Panc1 (cell line): ENCODE measurements around the gene KLK7. TPM values are rescaled to one million over a fixed set of nuclear protein-coding genes. Genes with fewer than 3 reads are reported as not detected.

Experiments
- ATAC-seq: fragments of 200-7000 bp; cut with Tn5 transposase; 2 replicates; pipeline ENCODE4 v1.9.1; 2020; ENCODE audit warnings: mild to moderate bottlenecking, moderate library complexity
- Bru-seq: library from RNA; stranded (reverse); fragments of 400-500 nt; gene quantifications from one replicate; lab custom pipeline; 2021; lab: Mats Ljungman, UMichigan
- BruChase-seq, 2 experiments: library from RNA; stranded (reverse); fragments of 400-500 nt; gene quantifications; one replicate each; lab custom pipeline; 2021; lab: Mats Ljungman, UMichigan
- BruUV-seq: library from RNA; stranded (reverse); fragments of 400-500 nt; replicated peaks from 2 replicates; lab custom pipeline; 2021; lab: Mats Ljungman, UMichigan
- CTCF ChIA-PET: fragments of 300-600 bp; sonication (Branson Sonifier 250); formaldehyde crosslinking; loops from one replicate; lab custom pipeline; 2022; ENCODE audit warnings: antibody characterized with exemption; lab: Charles Lee
- POLR2A ChIA-PET: fragments of 300-600 bp; sonication (Branson Sonifier 250); formaldehyde crosslinking; loops from one replicate; lab custom pipeline; 2022; ENCODE audit warnings: antibody characterized with exemption; lab: Charles Lee
- DNase-seq: peaks from one replicate; pipeline ENCODE4 v3.0.0-alpha.2; 2010; ENCODE audit warnings: low read depth, low spot score
- H3K27ac ChIP-seq: 2 replicates; pipeline ENCODE4 v1.5.1; 2011; ENCODE audit warnings: mild to moderate bottlenecking, low read length, inconsistent platforms
- H3K27me3 ChIP-seq: fragments of 200-500 bp; sonication (Bioruptor generic); 2 replicates; pipeline ENCODE4 v1.6.0; 2014; ENCODE audit warnings: low read length, inconsistent platforms; ENCODE audit not compliant: control insufficient read depth, insufficient read depth
- H3K36me3 ChIP-seq: fragments of 200-500 bp; sonication (Bioruptor generic); 2 replicates; pipeline ENCODE4 v1.5.1; 2014; ENCODE audit warnings: inconsistent platforms, mild to moderate bottlenecking, low read length, moderate library complexity; ENCODE audit not compliant: control insufficient read depth, insufficient read depth
- H3K4me1 ChIP-seq: 2 replicates; pipeline ENCODE4 v1.5.1; 2011; ENCODE audit warnings: inconsistent platforms, mild to moderate bottlenecking, low read length, moderate library complexity; ENCODE audit not compliant: control insufficient read depth, insufficient read depth
- H3K4me3 ChIP-seq, 2 experiments: 2 replicates each; pipeline ENCODE4 v1.5.1; 2011 to 2012; ENCODE audit warnings: low read depth in 2 of 2, low read length in 2 of 2, mild to moderate bottlenecking in 2 of 2, inconsistent platforms in 1 of 2, moderate library complexity in 1 of 2
- H3K9me3 ChIP-seq: fragments of 200-500 bp; sonication (Bioruptor generic); 2 replicates; pipeline ENCODE4 v1.5.1; 2014; ENCODE audit warnings: low read depth, mild to moderate bottlenecking, inconsistent platforms, low read length, moderate library complexity; ENCODE audit not compliant: control insufficient read depth, insufficient read depth
- CTCF ChIP-seq: fragments of 450-650 bp; IDR thresholded peaks from 2 replicates; pipeline ENCODE4 v1.5.1; 2017; ENCODE audit warnings: mild to moderate bottlenecking
- POLR2AphosphoS5 ChIP-seq: IDR thresholded peaks from 2 replicates; pipeline ENCODE4 v1.6.1; 2012; ENCODE audit warnings: mild to moderate bottlenecking, low read depth, low read length, moderate library complexity
- REST ChIP-seq, 2 experiments: IDR thresholded peaks; 2 replicates each; pipeline ENCODE4 v1.6.1; 2011 to 2012; ENCODE audit warnings: low read depth in 2 of 2, control low read depth in 1 of 2, low read length in 1 of 2, mild to moderate bottlenecking in 1 of 2, moderate library complexity in 1 of 2; ENCODE audit not compliant: insufficient read depth in 1 of 2
- SIN3A ChIP-seq: IDR thresholded peaks from 2 replicates; pipeline ENCODE4 v1.6.1; 2012; ENCODE audit warnings: low read depth, mild to moderate bottlenecking, low read length, moderate library complexity, borderline replicate concordance; ENCODE audit not compliant: insufficient read depth
- TCF7L2 ChIP-seq: IDR thresholded peaks from 2 replicates; pipeline ENCODE4 v1.6.1; 2011; ENCODE audit warnings: mild to moderate bottlenecking, low read depth, low read length, inconsistent platforms
- in situ Hi-C: cut with HindIII; loops from 2 replicates; pipeline ENCODE4 v1.10.0; 2016; ENCODE audit warnings: low sequenced_read_pairs, low pct_unique_long_range_greater_than_20kb
- intact Hi-C: fragments of 100-400 bp; cut with micrococcal nuclease; formaldehyde crosslinking; loops from one replicate; pipeline ENCODE4 v1.10.0; 2022; ENCODE audit not compliant: unreplicated experiment
- long read RNA-seq: library from polyadenylated mRNA; unstranded; transcript quantifications from one replicate; pipeline ENCODE4 v2.0.0, GENCODE V29; 2021; ENCODE audit not compliant: unreplicated experiment
- polyA plus RNA-seq: library from polyadenylated mRNA; unstranded; fragments of >200 nt; gene quantifications from one replicate; pipeline ENCODE4 v1.2.1, GENCODE V29; 2012; ENCODE audit warnings: missing spikeins; ENCODE audit not compliant: insufficient read length
- total RNA-seq: library from RNA; stranded (reverse); gene quantifications from one replicate; pipeline ENCODE4 v1.2.1, GENCODE V29; 2021; ENCODE audit not compliant: unreplicated experiment

The KLK7 gene
- not detected for total RNA-seq
- polyA plus RNA-seq = 0.19 TPM
- not detected for Bru-seq, nascent RNA
- BruChase-seq, experiment 1, labeled RNA remaining after a 2-hour chase = not detected
- not detected for BruChase-seq, experiment 2, labeled RNA remaining after a 6-hour chase
- long read RNA-seq = 0 reads

GRCh38 chr19:50983625-50984292, at the start of gene KLK7:
KLK7 (minus strand) TSS chr19:50983917; CDS start chr19:50982399, 1,518 bp downstream.
- DNase-seq (no peak), ATAC-seq (no peak)
- BruUV-seq = no TSS peak
- H3K9me3 ChIP-seq = no peaks in the 10 kb centered on the region
- no peak within 1 kb of the TSS for H3K4me3 ChIP-seq
- in situ Hi-C loops (no loop called here), intact Hi-C loops (no loop called here)
- H3K4me1 ChIP-seq = no peaks in the 10 kb centered on the region
- ChIA-PET CTCF (no interaction called here), POLR2A (no interaction called here)
- no peaks in the 10 kb centered on the region for H3K36me3 ChIP-seq
- no peak within 1 kb of the TSS for H3K27ac ChIP-seq
- peaks cover 6% of the 10 kb centered on the region for H3K27me3 ChIP-seq
- TF ChIP-seq CTCF = no peak
- no peak for TF ChIP-seq REST (IDR thresholded peaks at IDR 0.05; ENCODE audit: insufficient read depth in 1 of 2, low read depth in 2 of 2, low read length in 1 of 2)
- TF ChIP-seq TCF7L2 = no peak
- TF ChIP-seq POLR2AphosphoS5 = no peak
- TF ChIP-seq SIN3A = no peak

- ATAC-seq (no peak), DNase-seq (no peak)
- Histone ChIP-seq H3K9me3 (no peaks in the 10 kb centered on the region), H3K36me3 (no peaks in the 10 kb centered on the region), H3K4me1 (no peaks in the 10 kb centered on the region), H3K4me3 (no peak overlapping the region), H3K27me3 (no peaks in the 10 kb centered on the region), H3K27ac (no peak overlapping the region)
- BruUV-seq = no TSS peak
- intact Hi-C loops (no loop called here), in situ Hi-C loops (no loop called here)
- POLR2A ChIA-PET = no interaction called here
- CTCF ChIA-PET = no interaction called here
- TF ChIP-seq CTCF (no peak), SIN3A (no peak), POLR2AphosphoS5 (no peak), TCF7L2 (no peak), REST (IDR thresholded peaks at IDR 0.05; ENCODE audit: insufficient read depth in 1 of 2, low read depth in 2 of 2, low read length in 1 of 2) (no peak)
Observed at GRCh38 chr19:51031880-51032225, 48.1 kb upstream of the KLK7 start.
